Ammon's horn (tissue), 1 donor: ENCODE data around the gene BRI3BP.

Experiments
- DNase-seq: peaks from one replicate; pipeline ENCODE4 v3.0.0-alpha.2; 2016; ENCODE audit warnings: low spot score

Gene BRI3BP

GRCh38 chr12:124993626-124994436, at the start of gene BRI3BP:
Gene BRI3BP, plus strand, starts transcription at chr12:124993645. Its CDS starts 146 bp downstream, at chr12:124993791.
- DNase-seq, result peak; percentile 74

DNA sequence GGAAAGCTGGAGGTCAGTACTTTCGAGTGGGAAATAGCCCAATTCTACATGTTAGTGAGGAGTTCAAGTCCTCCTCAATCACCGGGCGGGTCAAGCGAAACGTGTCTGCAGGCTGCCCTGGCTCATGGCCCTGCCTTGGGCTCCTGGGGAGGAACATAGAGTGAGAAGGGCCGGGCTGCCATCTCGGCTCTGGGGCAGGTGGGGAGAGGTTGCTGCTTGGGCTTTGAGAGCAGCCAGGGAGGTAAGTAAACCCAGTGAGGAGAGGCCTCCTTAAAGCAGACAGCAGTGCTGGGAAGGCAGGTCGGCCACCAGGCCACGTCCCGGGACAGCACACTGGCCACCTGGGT, 47.0 kb upstream of the BRI3BP start:
- no peak for DNase-seq

GRCh38 chr12:124947013-124947412, 46.4 kb upstream of the BRI3BP start:
- DNase-seq, result no peak

DNA sequence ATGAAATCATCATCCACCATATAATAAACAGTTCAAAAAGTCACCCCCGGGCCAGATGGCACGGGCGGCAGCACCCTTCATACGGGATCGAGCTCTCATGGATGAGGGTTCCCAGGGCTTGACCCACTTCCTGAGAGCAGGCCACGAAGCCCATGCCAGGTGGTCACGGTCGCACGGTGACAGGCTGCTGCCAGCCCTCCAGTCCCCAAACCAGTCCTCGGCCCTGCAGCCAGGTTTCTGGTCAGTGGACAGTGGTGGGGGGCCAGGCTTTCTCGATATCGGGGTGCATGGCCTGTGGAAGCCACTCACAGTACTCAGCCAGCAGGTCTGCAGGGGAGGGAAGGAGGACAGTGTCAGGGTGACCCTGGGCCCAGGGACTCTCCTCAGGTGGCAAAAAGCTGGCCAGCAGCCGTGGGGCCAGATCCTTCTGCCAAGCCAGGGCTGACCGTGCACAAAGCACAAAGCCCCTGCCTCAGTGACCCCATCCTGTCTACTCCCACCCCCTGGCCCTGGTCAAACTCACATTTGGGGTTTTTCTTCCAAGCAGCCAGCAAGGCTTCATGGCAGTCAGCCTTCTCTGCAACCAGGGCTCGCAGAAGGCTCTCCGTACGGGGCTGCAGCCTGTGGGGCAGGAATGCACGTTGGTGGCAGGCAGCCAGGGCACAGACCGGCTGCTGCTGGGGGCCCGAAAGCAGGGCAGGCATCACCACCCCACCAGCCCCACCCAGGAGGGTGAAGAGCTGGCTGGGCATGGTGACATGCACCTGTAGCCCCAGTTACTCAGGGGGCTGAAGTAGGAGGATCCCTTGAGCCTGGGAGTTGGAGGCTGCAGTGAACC, 45.7 kb upstream of the BRI3BP start:
- no peak for DNase-seq

- DNase-seq, result no peak
These were observed 44.4 kb upstream of the BRI3BP start for GRCh38 chr12:124949066-124949465.

DNA sequence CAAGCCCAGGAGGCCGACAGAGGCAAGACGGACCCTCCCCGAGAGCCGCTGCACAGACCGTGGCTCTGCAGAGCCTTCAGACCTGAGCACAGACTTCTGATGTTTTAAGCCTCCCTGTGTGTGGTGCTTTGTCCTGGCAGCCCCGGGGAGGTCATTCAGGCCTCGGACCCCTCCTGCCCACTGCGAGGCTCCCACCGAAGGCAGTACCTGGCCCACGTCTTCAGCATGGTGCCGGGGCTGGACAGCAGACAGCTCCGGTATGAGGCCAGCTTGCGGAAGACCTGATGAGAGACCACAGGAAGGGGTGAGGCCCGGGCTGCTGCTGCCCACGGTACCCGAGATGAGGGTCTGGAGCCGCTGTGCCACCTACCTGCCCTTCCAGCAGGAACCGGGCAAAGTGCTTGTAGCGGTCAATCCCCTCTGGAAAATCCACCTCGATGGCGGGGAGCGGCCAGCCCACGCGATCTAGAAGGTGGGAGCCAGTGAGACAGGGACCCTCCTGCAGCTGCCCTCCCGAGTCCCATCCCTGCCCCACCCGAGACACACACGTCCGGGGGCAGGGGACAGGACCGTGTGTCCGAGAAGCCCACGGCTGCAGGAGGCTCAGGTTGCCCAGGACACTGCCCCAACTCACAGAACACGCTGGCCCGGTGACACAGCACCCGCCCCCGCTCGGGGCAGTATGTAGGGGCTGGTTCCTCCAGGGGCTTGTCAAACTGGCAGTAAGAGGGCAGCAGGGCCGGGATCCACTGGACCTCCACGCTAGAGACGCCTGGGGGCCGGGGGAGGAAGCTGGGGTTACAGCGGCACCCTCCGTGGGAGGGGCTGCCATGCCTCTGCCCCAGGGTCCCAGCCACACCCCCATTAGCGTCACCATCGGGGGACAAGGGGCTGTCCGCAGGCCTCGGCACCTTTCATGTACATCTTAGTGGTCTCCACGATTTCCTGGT, 43.4 kb upstream of the BRI3BP start:
- no peak for DNase-seq

- no peak for DNase-seq
These were observed 41.1 kb upstream of the BRI3BP start for GRCh38 chr12:124952295-124952694.

DNA sequence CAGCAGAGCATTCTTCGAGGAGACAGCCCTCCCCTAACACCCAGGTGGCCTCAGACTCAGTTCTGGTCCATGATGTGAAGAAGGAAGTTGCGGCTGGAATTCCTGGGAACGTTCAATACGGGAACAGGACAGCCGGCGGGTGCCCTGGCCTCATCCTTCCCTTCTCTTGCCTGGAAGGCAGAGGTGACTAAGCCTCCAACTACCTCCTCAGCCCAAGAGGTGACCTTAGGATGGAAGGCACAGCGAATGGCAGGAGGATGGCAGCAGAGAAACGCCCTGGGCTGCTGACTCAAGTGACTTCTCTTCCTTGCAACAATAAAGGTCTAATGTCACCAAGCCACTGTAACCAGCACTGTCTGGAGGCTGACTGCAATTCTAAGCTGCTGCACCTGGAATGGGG, 40.6 kb upstream of the BRI3BP start:
- DNase-seq, result no peak

- DNase-seq, result no peak
These were observed 39.6 kb upstream of the BRI3BP start for GRCh38 chr12:124953689-124954405.

- DNase-seq, result no peak
These were observed 38.7 kb upstream of the BRI3BP start for GRCh38 chr12:124954771-124955170.

DNA sequence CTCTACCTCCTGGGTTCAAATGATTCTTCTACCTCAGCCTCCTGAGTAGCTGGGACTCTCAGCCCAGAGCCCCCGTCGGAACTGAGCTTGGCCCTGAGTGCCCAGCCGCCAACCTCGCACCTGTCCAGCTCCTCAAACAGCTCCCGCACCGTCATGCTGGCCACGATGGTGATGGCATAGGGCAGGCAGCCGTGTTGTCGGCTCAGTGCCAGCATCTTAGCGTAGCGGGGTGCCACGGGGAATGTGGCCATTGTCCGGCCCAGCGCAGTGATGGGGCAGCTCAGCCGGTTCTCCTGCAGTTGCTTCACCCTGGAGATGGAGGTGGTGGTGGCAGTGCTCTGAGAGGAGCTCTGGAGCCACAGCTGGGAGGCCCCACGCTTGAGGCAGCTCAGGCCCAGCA, 36.9 kb upstream of the BRI3BP start:
- no peak for DNase-seq

GRCh38 chr12:124961055-124961454, 32.4 kb upstream of the BRI3BP start:
- DNase-seq, result no peak

DNA sequence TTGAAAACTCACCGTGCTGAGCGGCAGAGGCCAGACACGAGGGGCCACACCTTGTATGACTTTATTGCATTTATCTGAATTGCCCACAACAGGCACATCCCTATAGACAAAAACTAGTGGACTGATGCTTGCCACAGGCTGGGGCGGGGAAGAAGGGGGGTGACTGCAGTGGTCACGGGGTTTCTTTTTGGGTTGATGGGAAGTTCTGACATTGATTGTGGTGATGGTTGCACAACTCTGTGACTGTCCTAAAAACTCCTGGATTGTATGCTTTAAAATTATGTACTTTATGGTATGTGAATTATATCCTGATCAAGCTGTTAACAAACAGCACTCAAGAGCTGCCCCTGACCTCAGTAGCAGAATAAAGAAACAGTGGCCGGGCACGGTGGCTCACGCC, 30.2 kb upstream of the BRI3BP start:
- DNase-seq, result no peak

GRCh38 chr12:124964251-124964650, 29.2 kb upstream of the BRI3BP start:
- DNase-seq, result no peak

DNA sequence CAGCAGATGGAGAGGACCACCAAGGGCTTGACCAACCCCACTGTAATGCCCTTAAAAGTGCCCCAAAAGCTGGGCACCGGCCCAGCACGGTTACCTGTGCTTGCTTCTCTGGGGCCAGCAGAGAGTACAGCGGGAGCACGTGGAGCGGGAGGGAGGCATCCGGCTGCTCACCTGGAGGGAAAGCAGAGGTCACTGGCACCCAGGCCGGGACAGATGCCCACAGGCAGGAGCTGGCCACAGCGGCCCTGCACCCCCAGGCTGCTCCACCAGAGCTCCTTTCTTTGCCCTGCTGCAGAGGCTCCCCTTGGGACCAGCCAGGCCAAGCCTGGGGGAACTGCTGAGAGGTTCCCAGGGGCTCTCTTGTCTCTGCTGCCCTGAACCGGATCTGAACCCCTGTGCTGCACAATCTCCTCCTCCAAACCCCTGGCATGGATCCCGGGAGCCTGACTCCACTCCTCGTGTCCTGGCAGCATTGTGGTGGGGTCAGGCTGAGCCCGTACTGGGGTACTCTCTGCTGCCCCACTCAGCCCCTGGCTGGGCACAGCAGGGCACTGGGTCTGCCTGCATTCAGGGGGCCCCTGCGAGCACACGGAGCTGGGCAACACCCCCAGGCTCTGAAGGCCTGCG, 28.5 kb upstream of the BRI3BP start:
- DNase-seq, result no peak

DNA sequence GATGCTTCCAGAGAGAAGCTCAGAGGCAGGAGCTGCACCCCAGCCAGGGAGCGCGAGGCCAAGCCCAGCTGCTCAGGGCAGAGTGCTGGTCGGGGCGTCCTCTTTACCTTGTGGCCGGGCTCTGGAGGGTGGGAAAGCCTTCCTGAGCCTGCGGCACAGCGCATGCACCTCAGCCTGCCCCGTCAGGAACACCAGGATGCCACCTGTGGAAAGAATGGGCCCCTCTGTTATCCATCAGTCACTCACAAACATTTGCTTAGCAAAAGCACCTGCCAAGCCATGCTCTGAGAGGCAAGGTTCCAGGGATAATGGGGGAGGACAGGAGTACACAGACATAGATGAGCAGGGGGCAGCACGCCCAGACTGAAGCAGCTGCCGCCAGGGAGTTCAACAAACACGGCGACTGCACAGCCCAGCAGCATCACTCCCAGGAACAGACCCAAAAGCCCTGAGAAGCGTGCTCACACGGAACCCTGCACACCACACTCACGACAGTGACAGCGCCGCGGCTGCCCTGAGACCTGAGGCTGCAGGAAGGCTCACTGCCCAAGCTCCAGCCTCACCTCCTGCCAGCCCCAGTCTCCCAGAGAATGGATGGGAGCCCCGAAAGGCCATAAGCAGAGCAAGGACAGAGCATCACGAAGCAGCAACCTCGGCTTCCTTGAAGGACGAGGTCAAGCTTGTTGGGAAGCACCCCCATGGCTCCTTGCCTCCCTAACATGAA, 26.3 kb upstream of the BRI3BP start:
- peak; percentile 22 for DNase-seq

- no peak for DNase-seq
These were observed 24.8 kb upstream of the BRI3BP start for GRCh38 chr12:124968656-124969055.

DNA sequence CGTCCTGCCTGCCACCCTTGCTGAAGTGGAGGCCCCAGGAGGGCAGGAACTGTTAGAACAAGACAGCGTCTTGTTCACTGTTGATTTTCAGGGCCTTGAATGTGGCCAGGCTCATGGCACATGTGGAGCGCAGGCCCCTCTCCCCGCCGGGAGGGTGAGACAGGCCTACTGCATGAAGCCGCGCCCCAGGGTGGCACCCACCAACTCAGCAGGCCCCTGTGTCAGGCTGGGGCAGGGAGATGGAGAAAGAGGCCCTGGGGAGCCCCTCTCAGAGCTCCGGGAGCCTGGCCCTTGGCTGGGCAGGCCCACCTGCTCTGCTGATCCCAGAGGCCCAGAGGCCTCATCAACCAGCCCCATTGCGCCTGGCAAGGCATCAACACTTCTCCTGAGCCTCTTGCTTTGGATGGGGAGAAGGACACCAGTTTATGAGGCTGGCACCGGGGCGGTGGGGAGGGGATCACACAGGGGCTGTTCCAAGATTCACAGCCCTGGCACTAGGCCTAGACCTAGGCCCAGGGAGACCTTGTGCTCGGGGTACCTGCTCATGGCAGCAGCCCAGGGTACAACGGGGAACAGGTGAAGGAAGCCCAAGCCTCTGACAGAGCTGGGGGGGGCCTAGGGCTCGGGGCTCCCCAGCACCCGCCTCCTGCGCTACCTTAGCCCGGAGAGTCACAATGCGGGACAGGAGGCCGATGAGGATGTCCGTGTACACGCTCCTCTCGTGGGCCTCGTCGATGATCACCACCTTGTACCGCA, 22.6 kb upstream of the BRI3BP start:
- no peak for DNase-seq

DNA sequence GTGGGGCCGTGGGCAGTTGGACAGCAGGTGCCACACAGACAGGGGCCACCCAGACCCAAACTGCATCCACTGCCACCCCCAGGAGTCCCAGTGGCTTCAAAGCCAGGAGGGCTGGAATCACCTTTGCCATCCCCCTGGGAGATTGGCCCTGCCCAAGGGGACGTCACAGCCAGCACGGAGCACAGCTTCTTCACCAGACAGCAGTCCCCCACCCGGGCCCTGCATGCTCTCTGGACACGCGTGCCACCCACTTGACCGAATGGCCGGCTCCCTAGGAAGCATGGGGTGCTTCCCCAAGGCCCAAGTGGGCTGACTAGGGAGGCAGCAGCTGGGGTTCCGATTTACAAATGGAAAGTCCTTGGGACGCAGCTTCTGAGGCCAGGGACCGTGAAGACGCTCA, 21.8 kb upstream of the BRI3BP start:
- DNase-seq, result no peak

DNA sequence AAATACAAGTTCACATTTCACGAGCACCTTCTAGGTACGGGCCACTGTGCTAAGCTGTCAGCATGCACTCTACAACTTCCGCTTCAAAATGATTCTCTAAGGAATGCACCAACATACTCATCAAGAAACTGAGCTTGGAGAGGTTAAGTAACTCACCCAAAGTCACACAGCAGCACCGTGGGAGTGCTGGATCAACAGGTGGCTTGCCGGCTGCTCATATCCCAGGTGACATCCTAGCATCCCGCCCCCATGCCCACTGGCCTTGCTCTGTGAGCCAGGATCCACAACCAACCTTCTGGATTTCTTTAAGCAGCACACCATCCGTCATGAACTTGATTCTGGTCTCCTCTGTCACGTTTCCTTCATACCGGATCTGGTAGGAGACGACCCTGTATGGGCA, 21.2 kb upstream of the BRI3BP start:
- no peak for DNase-seq
